H1 (cell line): ENCODE measurements around the gene MDFIC2. TPM values are rescaled to one million over a fixed set of nuclear protein-coding genes. Genes with fewer than 3 reads are reported as not detected.

Experiments
- CTCF ChIA-PET: fragments of 300-600 bp; sonication (Branson Sonifier 250); formaldehyde crosslinking; loops from one replicate; lab custom pipeline; 2021; ENCODE audit not compliant: partially characterized antibody; lab: Charles Lee
- POLR2A ChIA-PET: fragments of 300-600 bp; sonication (Branson Sonifier 250); formaldehyde crosslinking; loops from one replicate; lab custom pipeline; 2021; ENCODE audit warnings: inconsistent platforms; ENCODE audit not compliant: partially characterized antibody; lab: Charles Lee
- DNase-seq, 2 experiments: peaks; one replicate each; pipeline versions ENCODE4 v3.0.0 to v3.0.0-alpha.2; 2010 to 2022; ENCODE audit warnings: low spot score in 2 of 2, low read depth in 1 of 2, mixed read lengths in 1 of 2
- FAIRE-seq: peaks from 2 replicates; lab custom pipeline; 2011; peaks lifted over from hg19 to GRCh38; lab: Jason Lieb, UNC
- H2AFZ ChIP-seq: 2 replicates; pipeline ENCODE4 v1.8.1; 2012; ENCODE audit warnings: low read length, inconsistent platforms
- H2AK5ac ChIP-seq: 2 replicates; pipeline ENCODE4 v1.6.1; 2013; ENCODE audit warnings: low read depth, low read length
- H2BK120ac ChIP-seq: replicated peaks from 2 replicates; pipeline ENCODE3; 2013; ENCODE audit warnings: low read depth, low read length, inconsistent platforms
- H2BK12ac ChIP-seq: 2 replicates; pipeline ENCODE4 v1.6.1; 2013; ENCODE audit warnings: low read depth, low read length
- H2BK15ac ChIP-seq: 2 replicates; pipeline ENCODE4 v1.6.1; 2013; ENCODE audit warnings: low read length
- H2BK20ac ChIP-seq: 2 replicates; pipeline ENCODE4 v1.6.1; 2013; ENCODE audit warnings: low read length
- H2BK5ac ChIP-seq: 2 replicates; pipeline ENCODE4 v1.6.1; 2013; ENCODE audit warnings: low read depth, low read length
- H3K14ac ChIP-seq: 2 replicates; pipeline ENCODE4 v1.6.1; 2013; ENCODE audit warnings: inconsistent platforms; ENCODE audit not compliant: insufficient read length
- H3K18ac ChIP-seq: 2 replicates; pipeline ENCODE4 v1.6.1; 2013; ENCODE audit warnings: low read length; ENCODE audit errors: extremely low read depth
- H3K23ac ChIP-seq: 2 replicates; pipeline ENCODE4 v1.6.1; 2013; ENCODE audit warnings: inconsistent platforms; ENCODE audit not compliant: insufficient read length
- H3K23me2 ChIP-seq: 2 replicates; pipeline ENCODE4 v1.6.1; 2013; ENCODE audit warnings: low read depth, low read length
- H3K27ac ChIP-seq: 2 replicates; pipeline ENCODE4 v1.6.1; 2011; ENCODE audit warnings: low read depth, low read length, inconsistent platforms
- H3K27me3 ChIP-seq, 4 experiments: replicated peaks in 1 of 4; 1 replicate in 1 of 4; 2 replicates in 3 of 4; pipeline versions ENCODE4 v1.6.1 to v1.8.1; 2011 to 2013; ENCODE audit warnings: low read length in 3 of 4, mild to moderate bottlenecking in 3 of 4, inconsistent platforms in 2 of 4, mixed read lengths in 2 of 4, moderate library complexity in 1 of 4; ENCODE audit not compliant: control insufficient read depth in 3 of 4, insufficient read depth in 3 of 4; ENCODE audit errors: extremely low read depth in 1 of 4
- H3K36me3 ChIP-seq, 4 experiments: 2 replicates each; pipeline versions ENCODE4 v1.6.1 to v1.8.1; 2011 to 2013; ENCODE audit warnings: mild to moderate bottlenecking in 4 of 4, low read length in 3 of 4, moderate library complexity in 2 of 4, control low read depth in 1 of 4, inconsistent platforms in 1 of 4; ENCODE audit not compliant: insufficient read depth in 4 of 4, control insufficient read depth in 2 of 4
- H3K4ac ChIP-seq: replicated peaks from 2 replicates; pipeline ENCODE3; 2013; ENCODE audit warnings: low read length, low read depth, mixed read lengths, inconsistent platforms; ENCODE audit not compliant: insufficient read length
- H3K4me1 ChIP-seq, 4 experiments: replicated peaks in 1 of 4; 1 replicate in 1 of 4; 2 replicates in 3 of 4; pipeline versions ENCODE4 v1.6.1 to v1.8.1; 2011 to 2013; ENCODE audit warnings: low read length in 3 of 4, inconsistent platforms in 2 of 4, mixed read lengths in 1 of 4; ENCODE audit not compliant: insufficient read depth in 4 of 4, control insufficient read depth in 3 of 4
- H3K4me2 ChIP-seq, 2 experiments: 2 replicates each; pipeline versions ENCODE4 v1.6.1 to v1.8.1; 2011 to 2013; ENCODE audit warnings: low read depth in 2 of 2, low read length in 2 of 2, control low read depth in 1 of 2, inconsistent platforms in 1 of 2, mild to moderate bottlenecking in 1 of 2; ENCODE audit not compliant: insufficient read depth in 1 of 2
- H3K4me3 ChIP-seq, 4 experiments: fragments of 200-600, 300-600 bp in 1 of 4; sonication (generic), shearing (Covaris generic), sonication (Bioruptor Twin) in 1 of 4; 2 replicates each; pipeline versions ENCODE4 v1.5.1 to v1.8.1; 2011 to 2016; ENCODE audit warnings: low read length in 4 of 4, low read depth in 3 of 4, control low read depth in 2 of 4, inconsistent platforms in 2 of 4, mild to moderate bottlenecking in 2 of 4, mixed read lengths in 1 of 4, moderate library complexity in 1 of 4; ENCODE audit not compliant: insufficient read depth in 2 of 4; ENCODE audit errors: extremely low read depth in 1 of 4
- H3K56ac ChIP-seq: replicated peaks from 2 replicates; pipeline ENCODE3; 2013; ENCODE audit warnings: low read depth, mild to moderate bottlenecking, mixed read lengths, low read length, inconsistent platforms; ENCODE audit not compliant: insufficient read length
- H3K79me1 ChIP-seq: 2 replicates; pipeline ENCODE4 v1.6.1; 2013; ENCODE audit warnings: low read depth, low read length, control low read depth
- H3K79me2 ChIP-seq, 2 experiments: 2 replicates each; pipeline versions ENCODE4 v1.6.1 to v1.8.1; 2012 to 2013; ENCODE audit warnings: low read length in 2 of 2, mild to moderate bottlenecking in 2 of 2, inconsistent platforms in 1 of 2; ENCODE audit not compliant: insufficient read depth in 2 of 2, control insufficient read depth in 1 of 2
- H3K9ac ChIP-seq, 4 experiments: replicated peaks in 1 of 4; 1 replicate in 1 of 4; 2 replicates in 3 of 4; pipeline versions ENCODE4 v1.6.1 to v1.8.1; 2011 to 2013; ENCODE audit warnings: low read depth in 3 of 4, low read length in 3 of 4, control low read depth in 2 of 4, mild to moderate bottlenecking in 2 of 4, moderate library complexity in 2 of 4, inconsistent platforms in 1 of 4; ENCODE audit errors: extremely low read depth in 1 of 4
- H3K9me3 ChIP-seq, 2 experiments: 2 replicates each; pipeline versions ENCODE4 v1.6.1 to v1.8.1; 2012 to 2013; ENCODE audit warnings: mild to moderate bottlenecking in 2 of 2, moderate library complexity in 2 of 2, control low read depth in 1 of 2, inconsistent platforms in 1 of 2, low read depth in 1 of 2, low read length in 1 of 2, mixed read lengths in 1 of 2; ENCODE audit not compliant: insufficient read depth in 2 of 2
- H4K20me1 ChIP-seq, 2 experiments: replicated peaks in 1 of 2; 2 replicates each; pipeline versions ENCODE3 to v1.8.1; 2011 to 2013; ENCODE audit warnings: inconsistent platforms in 2 of 2, low read length in 2 of 2, mild to moderate bottlenecking in 1 of 2; ENCODE audit not compliant: insufficient read depth in 2 of 2, control insufficient read depth in 1 of 2
- H4K5ac ChIP-seq: 2 replicates; pipeline ENCODE4 v1.6.1; 2013; ENCODE audit warnings: low read length, low read depth, mixed read lengths, inconsistent platforms; ENCODE audit not compliant: insufficient read length
- H4K8ac ChIP-seq: 2 replicates; pipeline ENCODE4 v1.8.0; 2013; ENCODE audit warnings: mild to moderate bottlenecking, moderate library complexity, low read length, inconsistent platforms; ENCODE audit not compliant: insufficient read depth; ENCODE audit errors: extremely low read depth
- H4K91ac ChIP-seq: replicated peaks from 2 replicates; pipeline ENCODE3; 2013; ENCODE audit warnings: low read length, mixed read lengths, inconsistent platforms; ENCODE audit not compliant: insufficient read length
- EZH2 ChIP-seq: fragments of 200-600 bp; sonication (generic); IDR thresholded peaks from 2 replicates; pipeline ENCODE4 v1.7.1; 2012; ENCODE audit warnings: low read depth, mild to moderate bottlenecking, moderate library complexity, low read length, inconsistent platforms; ENCODE audit not compliant: severe bottlenecking
- WGBS, 2 experiments: shearing (Covaris generic) in 1 of 2; methylation state at CpG; one replicate each; pipeline versions ENCODE4 v1.1.6 to v1.1.7; 2013 to 2015; ENCODE audit warnings: low lambda C conversion rate in 2 of 2, mixed read lengths in 2 of 2, inconsistent platforms in 1 of 2, low coverage in 1 of 2, missing lambda C conversion rate in 1 of 2; ENCODE audit not compliant: insufficient replicate concordance in 2 of 2, insufficient coverage in 1 of 2, insufficient read length in 1 of 2; ENCODE audit errors: extremely low coverage in 1 of 2, missing lambda C conversion rate in 1 of 2; 5-methylcytosine and 5-hydroxymethylcytosine counted together
- polyA plus RNA-seq, 7 experiments: library from polyadenylated mRNA; depleted of rRNA in 3 of 7; stranded (reverse) in 5 of 7; unstranded in 2 of 7; fragments of >200 nt in 5 of 7; fragments of 200-250 nt in 2 of 7; gene quantifications; 1 replicate in 5 of 7; 2 replicates in 1 of 7; 4 replicates in 1 of 7; pipeline versions ENCODE4 v1.2.1 to v1.2.3, GENCODE V29; 2011 to 2013; ENCODE audit warnings: missing spikeins in 2 of 7, mixed read lengths in 2 of 7
- total RNA-seq: library from RNA; stranded (reverse); fragmentation: NEBNext Ultra II Directional; extraction: Animal tissue kit (Norgen Biotek cat#: 25700); gene quantifications from 2 replicates; pipeline ENCODE4 v1.2.1, GENCODE V29; 2021

MDFIC2 gene
- total and polyA plus RNA-seq, 2 of the 8 experiments (the other 6 are each of a cell fraction or from before 2014, with no cell fraction given): not detected

DNA sequence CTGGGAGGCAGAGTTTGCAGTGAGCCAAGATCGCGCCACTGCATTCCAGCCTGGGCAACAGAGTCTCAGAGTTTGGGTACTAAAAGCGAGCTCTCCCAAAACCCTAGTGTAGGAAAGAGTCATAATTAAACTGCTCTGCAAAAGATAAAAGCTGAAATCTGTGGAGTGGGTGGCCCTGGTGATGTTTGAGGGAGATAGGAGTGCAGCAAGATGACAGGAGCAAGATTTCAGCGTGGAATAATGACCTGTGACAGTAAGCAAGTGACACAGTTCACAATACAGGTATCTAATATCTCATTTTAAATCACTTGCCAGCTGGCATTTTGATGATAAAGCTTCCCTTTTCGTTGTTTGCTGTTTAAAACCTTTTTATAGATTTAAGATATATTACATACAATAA is 79.3 kb downstream of the MDFIC2 start:
- 95% methylated on average over 5 of the region's 5 CpGs; no CpG with 5 or more reads in 1 of the 2 experiments for WGBS, 2 experiments
- no peak for DNase-seq
- CTCF ChIA-PET: interaction anchor here (0.9 to 2.0 kb wide), 2 partner anchors 113 to 126 kb away, joined by 5 to 8 read pairs; no protein-coding TSS in a partner anchor
- Histone ChIP-seq H4K8ac (no peak overlapping the region), H2BK5ac (no peak overlapping the region), H3K79me2 (no peaks in the 10 kb centered on the region), H3K9me3 (no peaks in the 10 kb centered on the region), H3K36me3 (no peaks in the 10 kb centered on the region), H2BK20ac (no peak overlapping the region), H3K4me2 (no peak overlapping the region), H3K18ac (no peak overlapping the region), H3K4me1 (no peaks in the 10 kb centered on the region), H2AK5ac (no peak overlapping the region), H3K27me3 (no peaks in the 10 kb centered on the region), H3K27ac (no peak overlapping the region), H3K23ac (no peak overlapping the region), H3K9ac (no peak overlapping the region), H2BK120ac (no peak overlapping the region), H4K20me1 (no peaks in the 10 kb centered on the region), H2BK15ac (no peak overlapping the region), H2AFZ (no peak overlapping the region), H3K79me1 (no peaks in the 10 kb centered on the region), H3K4me3 (no peak overlapping the region), H3K56ac (no peak overlapping the region), H3K14ac (no peak overlapping the region), H3K4ac (no peak overlapping the region), H3K23me2 (no peaks in the 10 kb centered on the region), H4K5ac (no peak overlapping the region), H4K91ac (no peak overlapping the region), H2BK12ac (no peak overlapping the region)
- no peak for FAIRE-seq
- no peak for TF ChIP-seq EZH2
- POLR2A ChIA-PET: no interaction called here
